ENCODE results near the gene RND2. TPM values are rescaled to one million over a fixed set of nuclear protein-coding genes. Genes with fewer than 3 reads are reported as not detected.

RND2 gene
- total and polyA plus RNA-seq, 9 of the 15 experiments (the other 6 are each of a cell fraction or from before 2014, with no cell fraction given), result 0.15 to 1.9 (median 0.98) TPM

- TF ChIP-seq STAG1 (CRISPR knock-in tag; IDR thresholded peaks at IDR 0.05; ENCODE audit: borderline replicate concordance), result 0 out of 2 replicates have a peak, but pooled peaks have one; percentile 6
- TF ChIP-seq, protein P1, sequence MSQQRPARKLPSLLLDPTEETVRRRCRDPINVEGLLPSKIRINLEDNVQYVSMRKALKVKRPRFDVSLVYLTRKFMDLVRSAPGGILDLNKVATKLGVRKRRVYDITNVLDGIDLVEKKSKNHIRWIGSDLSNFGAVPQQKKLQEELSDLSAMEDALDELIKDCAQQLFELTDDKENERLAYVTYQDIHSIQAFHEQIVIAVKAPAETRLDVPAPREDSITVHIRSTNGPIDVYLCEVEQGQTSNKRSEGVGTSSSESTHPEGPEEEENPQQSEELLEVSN (IDR thresholded peaks at IDR 0.05; ENCODE audit: borderline replicate concordance in 1 of 2, extremely low read depth in 1 of 2, insufficient read depth in 1 of 2, insufficient read length in 1 of 2, low read depth in 1 of 2, low read length in 1 of 2, poor library complexity in 1 of 2, severe bottlenecking in 1 of 2), result peak in 1 of 2 experiments; percentile 19
- TF ChIP-seq ZNF707 (CRISPR knock-in tag; conservative IDR thresholded peaks at IDR 0.05), result no peak
- no peak for TF ChIP-seq CBFB (CRISPR knock-in tag; IDR thresholded peaks at IDR 0.05)
- peak; percentile 74 for TF ChIP-seq KLF16 (IDR thresholded peaks at IDR 0.05)
- TF ChIP-seq, protein P2, sequence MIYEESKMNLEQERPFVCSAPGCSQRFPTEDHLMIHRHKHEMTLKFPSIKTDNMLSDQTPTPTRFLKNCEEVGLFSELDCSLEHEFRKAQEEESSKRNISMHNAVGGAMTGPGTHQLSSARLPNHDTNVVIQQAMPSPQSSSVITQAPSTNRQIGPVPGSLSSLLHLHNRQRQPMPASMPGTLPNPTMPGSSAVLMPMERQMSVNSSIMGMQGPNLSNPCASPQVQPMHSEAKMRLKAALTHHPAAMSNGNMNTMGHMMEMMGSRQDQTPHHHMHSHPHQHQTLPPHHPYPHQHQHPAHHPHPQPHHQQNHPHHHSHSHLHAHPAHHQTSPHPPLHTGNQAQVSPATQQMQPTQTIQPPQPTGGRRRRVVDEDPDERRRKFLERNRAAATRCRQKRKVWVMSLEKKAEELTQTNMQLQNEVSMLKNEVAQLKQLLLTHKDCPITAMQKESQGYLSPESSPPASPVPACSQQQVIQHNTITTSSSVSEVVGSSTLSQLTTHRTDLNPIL (CRISPR knock-in tag; IDR thresholded peaks at IDR 0.05), result no peak
- peak; percentile 46 for TF ChIP-seq GABPA (tag; conservative IDR thresholded peaks at IDR 0.05; ENCODE audit: low read depth)
- TF ChIP-seq, protein P3, sequence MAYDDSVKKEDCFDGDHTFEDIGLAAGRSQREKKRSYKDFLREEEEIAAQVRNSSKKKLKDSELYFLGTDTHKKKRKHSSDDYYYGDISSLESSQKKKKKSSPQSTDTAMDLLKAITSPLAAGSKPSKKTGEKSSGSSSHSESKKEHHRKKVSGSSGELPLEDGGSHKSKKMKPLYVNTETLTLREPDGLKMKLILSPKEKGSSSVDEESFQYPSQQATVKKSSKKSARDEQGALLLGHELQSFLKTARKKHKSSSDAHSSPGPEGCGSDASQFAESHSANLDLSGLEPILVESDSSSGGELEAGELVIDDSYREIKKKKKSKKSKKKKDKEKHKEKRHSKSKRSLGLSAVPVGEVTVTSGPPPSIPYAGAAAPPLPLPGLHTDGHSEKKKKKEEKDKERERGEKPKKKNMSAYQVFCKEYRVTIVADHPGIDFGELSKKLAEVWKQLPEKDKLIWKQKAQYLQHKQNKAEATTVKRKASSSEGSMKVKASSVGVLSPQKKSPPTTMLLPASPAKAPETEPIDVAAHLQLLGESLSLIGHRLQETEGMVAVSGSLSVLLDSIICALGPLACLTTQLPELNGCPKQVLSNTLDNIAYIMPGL (CRISPR knock-in tag; IDR thresholded peaks at IDR 0.05), result no peak
- TF ChIP-seq HDGF (IDR thresholded peaks at IDR 0.05), result 0 out of 2 replicates have a peak, but pooled peaks have one; percentile 16
- peak; percentile 75 for TF ChIP-seq CREM (IDR thresholded peaks at IDR 0.05; ENCODE audit: low read depth)
- no peak for TF ChIP-seq ZNF12 (CRISPR knock-in tag; IDR thresholded peaks at IDR 0.05)
- 0 out of 2 replicates have a peak, but pooled peaks have one; percentile 19 for TF ChIP-seq FOXJ2 (tag; IDR thresholded peaks at IDR 0.05)
- peak; percentile 11; the same call in 1 of the 2 replicates for TF ChIP-seq MAFK (IDR thresholded peaks at IDR 0.05; ENCODE audit: low read length)
- no peak for TF ChIP-seq THRAP3 (IDR thresholded peaks at IDR 0.05; ENCODE audit: borderline replicate concordance)
- TF ChIP-seq TEAD1 (CRISPR knock-in tag; IDR thresholded peaks at IDR 0.05), result peak in 1 of 2 experiments; percentile 38; a peak in 1 of 4 replicates
- TF ChIP-seq IFI16 (CRISPR knock-in tag; IDR thresholded peaks at IDR 0.05), result no peak
- peak; percentile 90 for TF ChIP-seq ZFX (CRISPR knock-in tag; IDR thresholded peaks at IDR 0.05)
- TF ChIP-seq SAP30 (IDR thresholded peaks at IDR 0.05; ENCODE audit: borderline replicate concordance, insufficient read depth, low read depth, low read length, poor library complexity, severe bottlenecking), result peak; percentile 86
- TF ChIP-seq ETV6 (IDR thresholded peaks at IDR 0.05; ENCODE audit: borderline replicate concordance in 1 of 2, low read depth in 2 of 2, low read length in 1 of 2), result no peak
- no peak for TF ChIP-seq ETV6 (CRISPR knock-in tag; IDR thresholded peaks at IDR 0.05; ENCODE audit: borderline replicate concordance)
- TF ChIP-seq SMARCA5 (IDR thresholded peaks at IDR 0.05), result peak; percentile 19
- no peak for TF ChIP-seq FOS (IDR thresholded peaks at IDR 0.05; ENCODE audit: extremely low read depth, insufficient read length)
- TF ChIP-seq SMC3 (conservative IDR thresholded peaks at IDR 0.05; ENCODE audit: insufficient read depth, low read depth, low read length), result peak; percentile 70
- TF ChIP-seq SNRNP70 (optimal IDR thresholded peaks at IDR 0.05; ENCODE audit: low read depth, low read length), result no peak
These were observed at the start of gene RND2 (continued) for GRCh38 chr17:43024407-43025289.

Measured in K562 (cell line).